NB4 (cell line): ENCODE results near the gene CADPS2.

ENCODE experiments used
- POLR2A ChIP-seq: IDR thresholded peaks from 2 replicates; pipeline ENCODE4 v1.6.1; 2011; ENCODE audit warnings: mild to moderate bottlenecking; ENCODE audit not compliant: insufficient read length; ENCODE audit errors: extremely low read depth
- TF ChIP-seq, protein P1 (sequence below): IDR thresholded peaks from one replicate; pipeline ENCODE4 v1.5.1; 2012; ENCODE audit warnings: low read depth, low read length

DNA sequence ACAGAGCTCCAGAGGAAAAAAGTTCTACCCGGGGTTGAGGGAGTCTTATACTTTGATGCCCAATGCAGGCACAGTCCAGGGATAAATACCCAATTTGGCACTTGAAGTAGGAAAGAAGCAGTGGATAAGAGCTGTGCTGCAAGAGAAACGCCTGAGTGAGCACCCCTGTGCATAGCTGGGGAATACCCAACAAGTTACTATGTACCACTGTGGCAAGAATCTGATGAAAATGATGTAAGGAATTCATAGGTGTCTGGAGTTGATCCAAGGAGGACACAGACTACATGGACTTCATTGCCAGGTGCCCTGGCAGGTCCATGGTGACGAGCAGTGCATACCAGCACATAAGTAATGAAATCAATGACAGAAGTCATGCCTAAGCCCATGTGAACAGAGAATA is 398.0 kb downstream of the CADPS2 start:
- TF ChIP-seq POLR2A: no peak
- TF ChIP-seq, protein P1, sequence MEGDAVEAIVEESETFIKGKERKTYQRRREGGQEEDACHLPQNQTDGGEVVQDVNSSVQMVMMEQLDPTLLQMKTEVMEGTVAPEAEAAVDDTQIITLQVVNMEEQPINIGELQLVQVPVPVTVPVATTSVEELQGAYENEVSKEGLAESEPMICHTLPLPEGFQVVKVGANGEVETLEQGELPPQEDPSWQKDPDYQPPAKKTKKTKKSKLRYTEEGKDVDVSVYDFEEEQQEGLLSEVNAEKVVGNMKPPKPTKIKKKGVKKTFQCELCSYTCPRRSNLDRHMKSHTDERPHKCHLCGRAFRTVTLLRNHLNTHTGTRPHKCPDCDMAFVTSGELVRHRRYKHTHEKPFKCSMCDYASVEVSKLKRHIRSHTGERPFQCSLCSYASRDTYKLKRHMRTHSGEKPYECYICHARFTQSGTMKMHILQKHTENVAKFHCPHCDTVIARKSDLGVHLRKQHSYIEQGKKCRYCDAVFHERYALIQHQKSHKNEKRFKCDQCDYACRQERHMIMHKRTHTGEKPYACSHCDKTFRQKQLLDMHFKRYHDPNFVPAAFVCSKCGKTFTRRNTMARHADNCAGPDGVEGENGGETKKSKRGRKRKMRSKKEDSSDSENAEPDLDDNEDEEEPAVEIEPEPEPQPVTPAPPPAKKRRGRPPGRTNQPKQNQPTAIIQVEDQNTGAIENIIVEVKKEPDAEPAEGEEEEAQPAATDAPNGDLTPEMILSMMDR: no peak
